Measurements from ENCODE around the gene RPL13. TPM values are rescaled to one million over a fixed set of nuclear protein-coding genes. Genes with fewer than 3 reads are reported as not detected.
A peak's percentile ranks its signal among the peaks of the same experiment; 100 is the strongest.

RPL13 gene
- total RNA-seq, 2 experiments from 2014 or later = 1,763 to 2,076 TPM

GRCh38 chr16:89547291-89547690, 13.2 kb upstream of the RPL13 start:
- peaks cover 20% of the 10 kb centered on the region for H3K36me3 Mint-ChIP-seq (ENCODE audit: low read depth)
- peaks cover 19% of the 10 kb centered on the region for H3K4me1 Mint-ChIP-seq
- no peak for DNase-seq
- CTCF ChIA-PET = no interaction called here
- H3K4me3 Mint-ChIP-seq = no peak overlapping the region
- no peak overlapping the region for H3K27ac Mint-ChIP-seq
- H3K9me3 Mint-ChIP-seq = no peaks in the 10 kb centered on the region
- POLR2A ChIA-PET = no interaction called here
- no peaks in the 10 kb centered on the region for H3K27me3 Mint-ChIP-seq

- Mint-ChIP-seq H3K27me3 (no peaks in the 10 kb centered on the region), H3K27ac (no peak overlapping the region), H3K9me3 (no peaks in the 10 kb centered on the region), H3K36me3 (ENCODE audit: low read depth) (peaks cover 20% of the 10 kb centered on the region), H3K4me1 (peaks cover 19% of the 10 kb centered on the region), H3K4me3 (no peak overlapping the region)
- POLR2A ChIA-PET = no interaction called here
- DNase-seq = no peak
- CTCF ChIA-PET = no interaction called here
Observed at GRCh38 chr16:89547860-89548259, 12.6 kb upstream of the RPL13 start.

GRCh38 chr16:89548344-89549006, 12.0 kb upstream of the RPL13 start:
- peaks cover 20% of the 10 kb centered on the region for H3K36me3 Mint-ChIP-seq (ENCODE audit: low read depth)
- POLR2A ChIA-PET = no interaction called here
- H3K4me1 Mint-ChIP-seq = peaks cover 19% of the 10 kb centered on the region
- DNase-seq = no peak
- no peak overlapping the region for H3K4me3 Mint-ChIP-seq
- H3K27me3 Mint-ChIP-seq = no peaks in the 10 kb centered on the region
- H3K27ac Mint-ChIP-seq = peak overlapping the region; percentile 78
- H3K9me3 Mint-ChIP-seq = no peaks in the 10 kb centered on the region
- CTCF ChIA-PET = interaction anchor here (1.9 kb wide), 1 partner anchor 17 kb away, joined by 4 read pairs; no protein-coding TSS in a partner anchor

GRCh38 chr16:89549007-89549700, 11.3 kb upstream of the RPL13 start:
- peak; percentile 41 for DNase-seq
- Mint-ChIP-seq H3K36me3 (ENCODE audit: low read depth) (peaks cover 20% of the 10 kb centered on the region), H3K4me3 (peak overlapping the region; percentile 1), H3K27ac (peak overlapping the region; percentile 78), H3K9me3 (no peaks in the 10 kb centered on the region), H3K4me1 (peaks cover 19% of the 10 kb centered on the region), H3K27me3 (no peaks in the 10 kb centered on the region)
- ChIA-PET POLR2A (no interaction called here), CTCF (interaction anchor here (1.9 kb wide), 1 partner anchor 17 kb away, joined by 4 read pairs; no protein-coding TSS in a partner anchor)

- ChIA-PET CTCF (interaction anchor here (0.6 kb wide), 1 partner anchor 37 kb away, joined by 3 read pairs; no protein-coding TSS in a partner anchor), POLR2A (no interaction called here)
- Mint-ChIP-seq H3K9me3 (no peaks in the 10 kb centered on the region), H3K27me3 (no peaks in the 10 kb centered on the region), H3K27ac (no peak overlapping the region), H3K4me3 (no peak overlapping the region), H3K4me1 (peaks cover 19% of the 10 kb centered on the region), H3K36me3 (ENCODE audit: low read depth) (peaks cover 22% of the 10 kb centered on the region)
- no peak for DNase-seq
Observed at GRCh38 chr16:89550421-89551007, 10.0 kb upstream of the RPL13 start.

GRCh38 chr16:89552329-89552728, 8.2 kb upstream of the RPL13 start:
- Mint-ChIP-seq H3K27ac (no peak overlapping the region), H3K4me3 (no peak overlapping the region), H3K4me1 (peaks cover 22% of the 10 kb centered on the region), H3K27me3 (no peaks in the 10 kb centered on the region), H3K9me3 (no peaks in the 10 kb centered on the region), H3K36me3 (ENCODE audit: low read depth) (peaks cover 28% of the 10 kb centered on the region)
- ChIA-PET CTCF (interaction anchor here (0.9 kb wide), 1 partner anchor 13 kb away, joined by 3 read pairs; no protein-coding TSS in a partner anchor), POLR2A (interaction anchor here (0.8 kb wide), 1 partner anchor 18 kb away, joined by 4 read pairs; no protein-coding TSS in a partner anchor)
- DNase-seq = no peak

GRCh38 chr16:89552913-89553312, 7.6 kb upstream of the RPL13 start:
- H3K9me3 Mint-ChIP-seq = no peaks in the 10 kb centered on the region
- no peak overlapping the region for H3K27ac Mint-ChIP-seq
- H3K36me3 Mint-ChIP-seq (ENCODE audit: low read depth) = peaks cover 31% of the 10 kb centered on the region
- ChIA-PET POLR2A (no interaction called here), CTCF (interaction anchor here (0.5 to 0.9 kb wide), 2 partner anchors 13 to 68 kb away, joined by 3 to 4 read pairs; no protein-coding TSS in a partner anchor)
- H3K4me1 Mint-ChIP-seq = peaks cover 28% of the 10 kb centered on the region
- H3K4me3 Mint-ChIP-seq = no peak overlapping the region
- DNase-seq = no peak
- no peaks in the 10 kb centered on the region for H3K27me3 Mint-ChIP-seq

- Mint-ChIP-seq H3K27ac (no peak overlapping the region), H3K4me1 (peaks cover 21% of the 10 kb centered on the region), H3K9me3 (no peaks in the 10 kb centered on the region), H3K4me3 (no peak overlapping the region), H3K36me3 (ENCODE audit: low read depth) (peaks cover 29% of the 10 kb centered on the region), H3K27me3 (no peaks in the 10 kb centered on the region)
- DNase-seq = no peak
- ChIA-PET POLR2A (no interaction called here), CTCF (no interaction called here)
Observed at GRCh38 chr16:89553733-89554132, 6.7 kb upstream of the RPL13 start.

GRCh38 chr16:89554343-89554742, 6.1 kb upstream of the RPL13 start:
- Mint-ChIP-seq H3K36me3 (ENCODE audit: low read depth) (peaks cover 23% of the 10 kb centered on the region), H3K27ac (no peak overlapping the region), H3K9me3 (no peaks in the 10 kb centered on the region), H3K27me3 (no peaks in the 10 kb centered on the region), H3K4me1 (peaks cover 16% of the 10 kb centered on the region), H3K4me3 (no peak overlapping the region)
- DNase-seq = no peak
- ChIA-PET CTCF (interaction anchor here (0.6 to 1.1 kb wide), 6 partner anchors 8 to 308 kb away, joined by 3 read pairs; no protein-coding TSS in a partner anchor), POLR2A (no interaction called here)

GRCh38 chr16:89555265-89555664, 5.2 kb upstream of the RPL13 start:
- H3K4me1 Mint-ChIP-seq = peaks cover 15% of the 10 kb centered on the region
- ChIA-PET CTCF (interaction anchor here (1.1 kb wide), 1 partner anchor 9 kb away, joined by 3 read pairs; no protein-coding TSS in a partner anchor), POLR2A (interaction anchor here (0.6 kb wide), 1 partner anchor 1604 kb away, joined by 3 read pairs; the partner anchor contains the start of gene BANP)
- H3K36me3 Mint-ChIP-seq (ENCODE audit: low read depth) = peaks cover 20% of the 10 kb centered on the region
- no peaks in the 10 kb centered on the region for H3K9me3 Mint-ChIP-seq
- no peak for DNase-seq
- H3K4me3 Mint-ChIP-seq = no peak overlapping the region
- no peak overlapping the region for H3K27ac Mint-ChIP-seq
- no peaks in the 10 kb centered on the region for H3K27me3 Mint-ChIP-seq

GRCh38 chr16:89555780-89556179, 4.7 kb upstream of the RPL13 start:
- no peak for DNase-seq
- Mint-ChIP-seq H3K36me3 (ENCODE audit: low read depth) (peaks cover 21% of the 10 kb centered on the region), H3K4me3 (no peak overlapping the region), H3K4me1 (peaks cover 15% of the 10 kb centered on the region), H3K27me3 (no peaks in the 10 kb centered on the region), H3K27ac (no peak overlapping the region), H3K9me3 (no peaks in the 10 kb centered on the region)
- ChIA-PET POLR2A (no interaction called here), CTCF (no interaction called here)

GRCh38 chr16:89556750-89557689, 3.5 kb upstream of the RPL13 start:
- H3K27ac Mint-ChIP-seq = peak overlapping the region; percentile 75
- POLR2A ChIA-PET = no interaction called here
- DNase-seq = peak; percentile 88
- H3K36me3 Mint-ChIP-seq (ENCODE audit: low read depth) = peaks cover 24% of the 10 kb centered on the region
- H3K9me3 Mint-ChIP-seq = no peaks in the 10 kb centered on the region
- no peaks in the 10 kb centered on the region for H3K27me3 Mint-ChIP-seq
- CTCF ChIA-PET = interaction anchor here (0.5 to 2.3 kb wide), 13 partner anchors 11 to 880 kb away, joined by 3 to 6 read pairs (median 3); no protein-coding TSS in a partner anchor
- H3K4me1 Mint-ChIP-seq = peaks cover 20% of the 10 kb centered on the region
- peak overlapping the region; percentile 56 for H3K4me3 Mint-ChIP-seq
